Astrocyte (in vitro differentiated cells and primary cell): Measurements from ENCODE around the gene ZKSCAN3.
"Not testable (repeated sequence)": the region's sequence is repeated elsewhere in the genome, so short reads cannot be mapped to it uniquely, and the experiment has no call there.

Experiments
- EZH2 ChIP-seq: IDR thresholded peaks from 2 replicates; pipeline ENCODE4 v1.6.1; 2012; ENCODE audit warnings: mild to moderate bottlenecking, low read length, inconsistent platforms; ENCODE audit not compliant: insufficient read depth
- TF ChIP-seq, protein P1 (sequence below): IDR thresholded peaks from 2 replicates; pipeline ENCODE4 v1.5.1; 2011; ENCODE audit warnings: low read depth, mild to moderate bottlenecking, inconsistent platforms, low read length, moderate library complexity; ENCODE audit not compliant: insufficient read depth

DNA sequence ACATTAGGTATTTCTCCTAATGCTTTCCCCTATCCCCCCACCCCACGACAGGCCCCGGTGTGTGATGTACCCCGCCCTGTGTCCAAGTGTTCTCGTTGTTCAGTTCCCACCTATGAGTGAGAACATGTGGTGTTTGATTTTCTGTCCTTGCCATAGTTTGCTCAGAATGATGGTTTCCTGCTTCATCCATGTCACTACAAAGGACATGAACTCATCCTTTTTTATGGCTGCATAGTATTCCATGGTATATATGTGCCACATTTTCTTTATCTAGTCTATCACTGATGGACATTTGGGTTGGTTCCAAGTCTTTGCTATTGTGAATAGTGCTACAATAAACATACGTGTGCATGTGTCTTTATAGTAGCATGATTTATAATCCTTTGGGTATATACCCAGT lies 54.2 kb downstream of the ZKSCAN3 start:
- TF ChIP-seq, protein P1, sequence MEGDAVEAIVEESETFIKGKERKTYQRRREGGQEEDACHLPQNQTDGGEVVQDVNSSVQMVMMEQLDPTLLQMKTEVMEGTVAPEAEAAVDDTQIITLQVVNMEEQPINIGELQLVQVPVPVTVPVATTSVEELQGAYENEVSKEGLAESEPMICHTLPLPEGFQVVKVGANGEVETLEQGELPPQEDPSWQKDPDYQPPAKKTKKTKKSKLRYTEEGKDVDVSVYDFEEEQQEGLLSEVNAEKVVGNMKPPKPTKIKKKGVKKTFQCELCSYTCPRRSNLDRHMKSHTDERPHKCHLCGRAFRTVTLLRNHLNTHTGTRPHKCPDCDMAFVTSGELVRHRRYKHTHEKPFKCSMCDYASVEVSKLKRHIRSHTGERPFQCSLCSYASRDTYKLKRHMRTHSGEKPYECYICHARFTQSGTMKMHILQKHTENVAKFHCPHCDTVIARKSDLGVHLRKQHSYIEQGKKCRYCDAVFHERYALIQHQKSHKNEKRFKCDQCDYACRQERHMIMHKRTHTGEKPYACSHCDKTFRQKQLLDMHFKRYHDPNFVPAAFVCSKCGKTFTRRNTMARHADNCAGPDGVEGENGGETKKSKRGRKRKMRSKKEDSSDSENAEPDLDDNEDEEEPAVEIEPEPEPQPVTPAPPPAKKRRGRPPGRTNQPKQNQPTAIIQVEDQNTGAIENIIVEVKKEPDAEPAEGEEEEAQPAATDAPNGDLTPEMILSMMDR = not testable (repeated sequence)
- not testable (repeated sequence) for TF ChIP-seq EZH2
